Measurements from ENCODE around the gene HCRTR2.
"Not testable (repeated sequence)": the region's sequence is repeated elsewhere in the genome, so short reads cannot be mapped to it uniquely, and the experiment has no call there.

Gene HCRTR2

GRCh38 chr6:55212156-55212555 is 37.8 kb downstream of the HCRTR2 start:
- no peak for DNase-seq (ENCODE audit: low spot score)

- DNase-seq (ENCODE audit: low spot score) = no peak
Observed at GRCh38 chr6:55220961-55221360, 46.6 kb downstream of the HCRTR2 start.

GRCh38 chr6:55227862-55228261 is 53.5 kb downstream of the HCRTR2 start:
- DNase-seq (ENCODE audit: low spot score) = no peak

- no peak for DNase-seq (ENCODE audit: low spot score)
Observed at GRCh38 chr6:55239099-55239498, 64.8 kb downstream of the HCRTR2 start.

- DNase-seq (ENCODE audit: low spot score) = peak; percentile 56
Observed at GRCh38 chr6:55240975-55241605, 66.8 kb downstream of the HCRTR2 start.

DNA sequence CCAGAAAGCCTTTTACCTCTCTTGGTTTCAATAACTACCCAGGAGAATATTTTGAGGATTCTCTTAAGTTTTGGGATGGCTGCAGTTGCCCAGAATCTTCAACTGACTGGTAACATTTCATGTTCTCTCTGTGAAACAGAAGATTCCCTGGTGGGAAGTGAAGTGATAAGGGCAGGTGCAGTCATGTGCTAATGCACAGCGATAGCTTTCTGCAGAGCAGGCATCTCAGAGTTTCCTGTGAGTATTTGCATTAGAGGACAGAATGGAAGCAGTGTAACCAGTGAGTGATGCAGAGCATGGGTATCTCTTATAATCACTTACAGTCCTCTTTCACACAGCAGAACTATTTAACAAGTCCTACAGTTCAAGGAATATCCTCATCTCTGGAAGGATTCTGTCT is 76.1 kb downstream of the HCRTR2 start:
- no peak for DNase-seq (ENCODE audit: low spot score)

- DNase-seq (ENCODE audit: low spot score) = no peak
Observed at GRCh38 chr6:55255113-55255512, 80.8 kb downstream of the HCRTR2 start.

GRCh38 chr6:55260181-55260580 is 85.9 kb downstream of the HCRTR2 start:
- DNase-seq (ENCODE audit: low spot score) = no peak

- no peak for DNase-seq (ENCODE audit: low spot score)
Observed at GRCh38 chr6:55265409-55266114, 91.2 kb downstream of the HCRTR2 start.

GRCh38 chr6:55266896-55267295 is 92.6 kb downstream of the HCRTR2 start:
- no peak for DNase-seq (ENCODE audit: low spot score)

DNA sequence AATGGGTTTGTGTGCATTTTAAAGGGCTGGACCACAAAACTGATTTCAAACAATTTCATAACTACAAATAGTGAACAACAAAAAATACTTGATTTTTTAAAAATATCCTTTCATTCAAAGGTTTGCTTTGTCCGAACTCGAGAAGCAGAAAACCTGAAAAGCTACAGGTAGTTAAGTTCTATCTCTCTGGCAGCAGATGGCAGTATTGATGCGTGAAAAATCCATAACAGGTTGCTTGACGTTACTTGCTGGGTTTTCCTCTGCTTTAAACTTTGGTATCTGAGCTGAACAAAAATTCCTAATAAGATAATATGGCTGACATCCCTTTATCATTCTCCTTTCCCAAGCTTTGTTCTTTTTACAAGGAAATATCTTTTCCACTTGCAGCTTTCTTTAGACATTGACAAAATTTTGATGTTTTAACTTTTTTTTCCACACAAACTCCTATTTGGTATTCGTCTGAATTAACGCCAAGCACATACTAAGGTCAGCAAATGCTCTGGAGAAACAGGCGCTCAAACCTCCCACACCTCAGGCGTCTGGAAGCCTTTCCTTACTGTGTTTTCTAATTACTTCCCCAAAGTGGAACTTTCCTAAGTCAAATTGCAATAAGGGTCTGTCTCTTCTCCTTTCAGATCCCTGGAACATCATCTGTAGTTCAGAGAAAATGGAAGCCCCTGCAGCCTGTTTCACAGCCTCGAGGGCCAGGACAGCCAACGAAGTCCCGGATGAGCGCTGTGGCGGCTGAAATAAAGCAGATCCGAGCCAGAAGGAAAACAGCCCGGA is 102.6 kb downstream of the HCRTR2 start:
- peak; percentile 63 for DNase-seq (ENCODE audit: low spot score)

GRCh38 chr6:55277646-55278045 is 103.3 kb downstream of the HCRTR2 start:
- DNase-seq (ENCODE audit: low spot score) = no peak

DNA sequence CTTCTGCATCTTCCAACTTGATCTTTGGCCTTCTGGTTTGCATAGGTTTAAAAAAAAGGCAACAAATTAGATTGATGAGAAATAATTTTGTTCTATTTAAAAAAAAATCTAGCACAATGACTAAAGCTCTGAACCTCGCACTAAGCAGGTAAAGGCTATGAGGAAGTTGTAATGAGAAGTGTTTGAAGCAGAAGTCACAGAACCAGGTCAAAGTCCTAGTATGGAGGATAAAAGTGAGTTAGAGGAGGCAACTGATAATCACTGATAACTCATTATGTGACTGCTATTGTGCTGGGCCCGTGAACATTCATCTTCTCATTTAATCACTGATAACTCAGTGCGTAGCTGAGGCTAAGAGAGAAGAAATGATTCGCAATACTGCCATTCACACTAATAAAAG is 106.9 kb downstream of the HCRTR2 start:
- no peak for DNase-seq (ENCODE audit: low spot score)

GRCh38 chr6:55282115-55282514 is 107.8 kb downstream of the HCRTR2 start:
- DNase-seq (ENCODE audit: low spot score) = no peak

DNA sequence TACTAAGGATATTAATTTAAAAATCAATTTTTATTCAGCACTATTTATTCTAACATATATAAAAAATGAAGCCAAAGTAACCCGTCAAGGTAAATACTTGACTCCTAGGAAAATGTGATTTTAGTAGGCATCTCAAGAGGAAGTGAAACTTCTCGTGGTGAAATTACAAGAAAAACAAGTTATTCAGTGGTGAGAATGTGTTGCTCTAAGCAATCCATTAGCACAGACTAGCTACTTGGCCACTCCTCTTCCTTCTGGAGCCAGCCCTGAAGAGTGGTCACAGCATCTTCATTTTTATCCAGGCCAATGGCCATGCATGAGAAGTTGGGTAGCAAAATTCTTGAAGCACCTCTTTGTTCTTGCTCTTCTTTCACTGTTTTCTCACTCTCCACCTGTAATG is 112.5 kb downstream of the HCRTR2 start:
- peak; percentile 33 for DNase-seq (ENCODE audit: low spot score)

- no peak for DNase-seq (ENCODE audit: low spot score)
Observed at GRCh38 chr6:55290736-55291135, 116.4 kb downstream of the HCRTR2 start.

GRCh38 chr6:55293116-55293515 is 118.8 kb downstream of the HCRTR2 start:
- DNase-seq (ENCODE audit: low spot score) = peak; percentile 33

- not testable (repeated sequence) for DNase-seq (ENCODE audit: low spot score)
Observed at GRCh38 chr6:55297214-55297613, 122.9 kb downstream of the HCRTR2 start.

GRCh38 chr6:55299286-55299985 is 125.1 kb downstream of the HCRTR2 start:
- no peak for DNase-seq (ENCODE audit: low spot score)

GRCh38 chr6:55304747-55305146 is 130.4 kb downstream of the HCRTR2 start:
- DNase-seq (ENCODE audit: low spot score) = no peak

DNA sequence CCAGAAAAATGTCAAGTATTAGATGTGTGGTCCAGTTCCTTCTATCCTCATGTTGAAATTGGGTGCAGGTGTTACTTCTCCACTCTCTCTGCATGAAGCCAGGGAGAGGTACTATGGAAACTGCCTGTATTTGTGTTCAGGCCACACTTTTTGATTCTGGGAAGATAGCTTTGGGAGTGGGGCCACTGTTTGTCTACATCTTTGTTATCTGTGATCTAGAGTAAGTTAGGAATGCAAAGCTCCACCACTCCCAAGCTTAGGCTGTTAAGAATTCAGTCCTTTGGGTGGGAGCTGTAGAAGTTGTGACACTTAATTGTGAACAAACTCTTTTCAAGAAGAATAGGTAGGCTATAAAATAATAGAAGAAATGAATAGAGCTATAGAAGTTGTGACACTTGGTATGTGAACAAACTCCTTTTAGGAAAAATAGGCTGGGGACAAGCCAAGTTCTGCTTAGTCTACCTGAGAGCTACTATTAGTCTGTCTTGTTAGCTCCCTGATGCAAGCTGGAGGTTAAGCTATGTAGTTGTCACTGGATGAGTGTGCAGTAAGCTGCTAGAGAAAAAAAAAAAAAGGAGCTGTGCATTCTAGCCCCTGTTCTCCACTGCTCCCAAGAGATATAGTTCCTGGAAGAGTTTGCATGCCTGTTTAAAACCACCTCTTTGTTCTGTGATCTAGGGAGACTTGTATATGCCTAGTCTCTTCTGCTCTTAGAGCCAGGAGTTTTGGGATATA is 145.8 kb downstream of the HCRTR2 start:
- no peak for DNase-seq (ENCODE audit: low spot score)

DNA sequence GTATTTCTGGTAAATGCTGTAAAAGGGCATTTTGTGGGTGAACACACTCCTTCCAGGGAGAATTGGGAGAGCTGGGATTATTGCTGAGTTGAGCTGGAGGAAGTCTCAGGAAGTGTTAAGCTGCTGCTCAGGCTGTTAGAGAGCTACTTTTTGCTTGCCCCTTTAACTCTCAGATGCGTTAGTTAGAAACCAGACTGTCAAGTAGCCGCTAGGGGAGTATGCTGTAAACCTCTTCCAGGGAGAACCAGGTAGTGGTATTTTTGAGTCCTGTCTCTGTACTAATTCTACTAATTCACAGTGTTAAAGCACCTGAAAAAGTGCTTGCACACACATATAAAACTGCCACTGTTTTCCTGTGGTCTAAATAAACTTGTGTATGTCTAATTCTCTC is 146.4 kb downstream of the HCRTR2 start:
- DNase-seq (ENCODE audit: low spot score) = no peak

Measured in NAMALWA (cell line).